KMS-11 (cell line): Measurements from ENCODE around the gene CCDC102A.

ENCODE experiments used
- H2AFZ ChIP-seq: fragments of 200-600 bp; sonication (generic); 2 replicates; pipeline ENCODE4 v1.6.1; 2016; ENCODE audit warnings: antibody characterized with exemption, mixed run types, low read depth
- H3K27ac ChIP-seq: fragments of 200-600 bp; sonication (generic); 2 replicates; pipeline ENCODE4 v1.6.1; 2016; ENCODE audit warnings: mild to moderate bottlenecking, mixed run types
- H3K27me3 ChIP-seq: fragments of 200-600 bp; sonication (generic); 2 replicates; pipeline ENCODE4 v1.6.1; 2017; ENCODE audit warnings: mild to moderate bottlenecking, low read depth, mixed run types, moderate library complexity; ENCODE audit not compliant: insufficient read depth
- H3K36me3 ChIP-seq: fragments of 200-600 bp; sonication (generic); 2 replicates; pipeline ENCODE4 v1.6.1; 2017; ENCODE audit warnings: mild to moderate bottlenecking, mixed run types; ENCODE audit not compliant: insufficient read depth
- H3K4me1 ChIP-seq: fragments of 200-600 bp; sonication (generic); 2 replicates; pipeline ENCODE4 v1.6.1; 2016; ENCODE audit warnings: mild to moderate bottlenecking, low read depth, mixed run types; ENCODE audit not compliant: poor library complexity, severe bottlenecking
- H3K4me2 ChIP-seq: fragments of 200-600 bp; sonication (generic); 2 replicates; pipeline ENCODE4 v1.7.0; 2016; ENCODE audit warnings: mild to moderate bottlenecking, mixed run types
- H3K4me3 ChIP-seq: fragments of 200-600 bp; sonication (generic); IDR thresholded peaks from 2 replicates; pipeline ENCODE4 v1.6.1; 2017; ENCODE audit warnings: low read depth, low read length, mixed read lengths; ENCODE audit not compliant: insufficient read depth
- H3K79me2 ChIP-seq: fragments of 200-600 bp; sonication (generic); 2 replicates; pipeline ENCODE4 v1.6.1; 2016; ENCODE audit warnings: low read depth, mixed run types; ENCODE audit not compliant: insufficient read depth
- H3K9ac ChIP-seq: fragments of 200-600 bp; sonication (generic); 2 replicates; pipeline ENCODE4 v1.6.1; 2016; ENCODE audit warnings: mild to moderate bottlenecking, mixed run types
- H4K20me1 ChIP-seq: fragments of 200-600 bp; sonication (generic); 2 replicates; pipeline ENCODE4 v1.6.1; 2016; ENCODE audit warnings: mild to moderate bottlenecking, mixed run types; ENCODE audit not compliant: insufficient read depth
- TF ChIP-seq, protein P1 (sequence below): fragments of 200-600 bp; sonication (generic); conservative IDR thresholded peaks from 2 replicates; pipeline ENCODE4 v1.6.1; 2017; ENCODE audit warnings: low read depth, mild to moderate bottlenecking, antibody characterized with exemption, low read length, moderate library complexity, mixed read lengths

CCDC102A gene

DNA sequence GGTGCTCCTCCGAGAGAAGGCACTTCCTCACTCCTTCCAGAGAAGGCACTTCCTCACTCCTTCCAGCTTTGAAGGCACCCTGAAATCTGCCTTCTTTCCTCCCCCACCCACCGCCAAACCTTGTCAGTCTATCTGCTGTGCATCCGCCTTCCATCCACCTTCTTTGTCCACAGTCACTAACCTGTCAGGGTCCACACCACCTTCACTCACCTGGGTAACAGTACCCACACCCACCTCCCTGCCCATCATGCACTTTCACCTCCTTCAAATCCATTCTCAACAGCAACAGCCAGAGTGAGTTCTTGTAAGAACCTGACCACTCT is 5.2 kb downstream of the CCDC102A start:
- no peak overlapping the region for H3K4me2 ChIP-seq
- TF ChIP-seq, protein P1, sequence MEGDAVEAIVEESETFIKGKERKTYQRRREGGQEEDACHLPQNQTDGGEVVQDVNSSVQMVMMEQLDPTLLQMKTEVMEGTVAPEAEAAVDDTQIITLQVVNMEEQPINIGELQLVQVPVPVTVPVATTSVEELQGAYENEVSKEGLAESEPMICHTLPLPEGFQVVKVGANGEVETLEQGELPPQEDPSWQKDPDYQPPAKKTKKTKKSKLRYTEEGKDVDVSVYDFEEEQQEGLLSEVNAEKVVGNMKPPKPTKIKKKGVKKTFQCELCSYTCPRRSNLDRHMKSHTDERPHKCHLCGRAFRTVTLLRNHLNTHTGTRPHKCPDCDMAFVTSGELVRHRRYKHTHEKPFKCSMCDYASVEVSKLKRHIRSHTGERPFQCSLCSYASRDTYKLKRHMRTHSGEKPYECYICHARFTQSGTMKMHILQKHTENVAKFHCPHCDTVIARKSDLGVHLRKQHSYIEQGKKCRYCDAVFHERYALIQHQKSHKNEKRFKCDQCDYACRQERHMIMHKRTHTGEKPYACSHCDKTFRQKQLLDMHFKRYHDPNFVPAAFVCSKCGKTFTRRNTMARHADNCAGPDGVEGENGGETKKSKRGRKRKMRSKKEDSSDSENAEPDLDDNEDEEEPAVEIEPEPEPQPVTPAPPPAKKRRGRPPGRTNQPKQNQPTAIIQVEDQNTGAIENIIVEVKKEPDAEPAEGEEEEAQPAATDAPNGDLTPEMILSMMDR = no peak
- H4K20me1 ChIP-seq = no peaks in the 10 kb centered on the region
- 0 out of 2 replicates have a peak, but pooled peaks cover 4% of the 10 kb centered on the region for H3K79me2 ChIP-seq
- no peaks in the 10 kb centered on the region for H3K36me3 ChIP-seq
- H3K4me1 ChIP-seq = peaks cover 23% of the 10 kb centered on the region
- H3K9ac ChIP-seq = no peak overlapping the region
- no peaks in the 10 kb centered on the region for H3K27me3 ChIP-seq
- no peak overlapping the region for H3K4me3 ChIP-seq
- H2AFZ ChIP-seq = no peak overlapping the region
- no peak overlapping the region for H3K27ac ChIP-seq

DNA sequence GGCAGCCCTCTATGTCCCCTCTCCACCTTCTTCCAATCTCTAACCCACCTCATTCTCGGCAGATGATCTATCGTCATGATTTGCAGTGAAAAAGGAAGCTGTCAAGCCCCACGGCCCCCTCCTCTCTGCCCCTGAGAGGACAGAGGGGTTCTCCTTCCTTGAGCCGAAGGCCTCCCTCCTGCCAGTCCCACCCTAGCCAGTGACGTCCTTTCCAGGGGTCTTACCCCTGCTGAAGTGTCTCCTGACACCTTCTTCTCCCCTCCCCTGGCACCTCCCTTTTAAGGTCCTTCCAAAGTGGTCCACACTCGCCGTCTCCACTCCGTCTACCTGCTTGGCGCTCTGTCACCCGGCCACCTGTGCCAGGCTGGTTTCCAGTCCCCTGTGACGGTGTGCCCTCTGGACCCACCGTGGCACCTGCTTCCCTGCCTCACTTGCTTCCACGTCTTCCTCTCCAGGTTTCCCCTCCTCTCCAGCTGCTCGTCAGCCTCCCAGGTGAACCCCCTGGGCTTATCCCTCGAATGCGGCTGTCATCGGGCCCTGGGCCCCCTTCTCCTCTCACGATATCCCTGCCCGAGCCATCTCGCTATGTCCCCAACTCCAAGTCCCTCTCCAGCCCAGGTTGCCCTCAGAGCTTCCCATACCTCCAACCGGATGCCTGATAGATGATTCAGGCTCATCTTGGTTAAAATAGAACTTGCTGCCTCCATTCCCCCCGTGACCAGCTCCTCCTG is 5.7 kb downstream of the CCDC102A start:
- Histone ChIP-seq H2AFZ (no peak overlapping the region), H3K9ac (no peak overlapping the region), H3K79me2 (0 out of 2 replicates have a peak, but pooled peaks cover 4% of the 10 kb centered on the region), H3K4me2 (no peak overlapping the region), H3K4me1 (peaks cover 23% of the 10 kb centered on the region), H3K36me3 (no peaks in the 10 kb centered on the region), H3K27me3 (no peaks in the 10 kb centered on the region), H3K27ac (no peak overlapping the region), H4K20me1 (no peaks in the 10 kb centered on the region), H3K4me3 (no peak overlapping the region)
- TF ChIP-seq, protein P1 = no peak

DNA sequence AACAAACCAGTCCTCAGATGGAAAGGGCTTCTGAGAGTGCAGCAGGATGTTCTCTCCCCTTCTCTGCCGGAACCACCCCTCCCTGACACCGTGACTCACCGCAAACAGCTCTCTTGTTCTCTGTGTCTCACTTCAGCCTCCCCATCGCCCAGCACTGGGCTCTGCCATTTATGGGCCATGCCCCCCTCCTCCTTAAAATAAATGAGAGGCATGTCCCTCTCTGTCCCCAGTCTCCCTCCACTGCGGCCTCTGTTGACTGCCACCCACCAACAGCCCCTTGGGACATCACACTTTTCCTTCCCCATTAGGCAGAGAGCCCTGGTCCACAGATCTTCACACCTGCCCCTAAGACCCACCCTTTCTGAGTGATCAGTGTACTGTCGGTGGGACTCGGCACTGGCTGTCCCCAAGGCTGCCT is 6.3 kb downstream of the CCDC102A start:
- Histone ChIP-seq H3K9ac (no peak overlapping the region), H3K27me3 (no peaks in the 10 kb centered on the region), H2AFZ (no peak overlapping the region), H3K79me2 (0 out of 2 replicates have a peak, but pooled peaks cover 2% of the 10 kb centered on the region), H3K27ac (no peak overlapping the region), H3K4me3 (no peak overlapping the region), H3K4me1 (peaks cover 17% of the 10 kb centered on the region), H3K4me2 (no peak overlapping the region), H3K36me3 (no peaks in the 10 kb centered on the region), H4K20me1 (no peaks in the 10 kb centered on the region)
- TF ChIP-seq, protein P1 = no peak

DNA sequence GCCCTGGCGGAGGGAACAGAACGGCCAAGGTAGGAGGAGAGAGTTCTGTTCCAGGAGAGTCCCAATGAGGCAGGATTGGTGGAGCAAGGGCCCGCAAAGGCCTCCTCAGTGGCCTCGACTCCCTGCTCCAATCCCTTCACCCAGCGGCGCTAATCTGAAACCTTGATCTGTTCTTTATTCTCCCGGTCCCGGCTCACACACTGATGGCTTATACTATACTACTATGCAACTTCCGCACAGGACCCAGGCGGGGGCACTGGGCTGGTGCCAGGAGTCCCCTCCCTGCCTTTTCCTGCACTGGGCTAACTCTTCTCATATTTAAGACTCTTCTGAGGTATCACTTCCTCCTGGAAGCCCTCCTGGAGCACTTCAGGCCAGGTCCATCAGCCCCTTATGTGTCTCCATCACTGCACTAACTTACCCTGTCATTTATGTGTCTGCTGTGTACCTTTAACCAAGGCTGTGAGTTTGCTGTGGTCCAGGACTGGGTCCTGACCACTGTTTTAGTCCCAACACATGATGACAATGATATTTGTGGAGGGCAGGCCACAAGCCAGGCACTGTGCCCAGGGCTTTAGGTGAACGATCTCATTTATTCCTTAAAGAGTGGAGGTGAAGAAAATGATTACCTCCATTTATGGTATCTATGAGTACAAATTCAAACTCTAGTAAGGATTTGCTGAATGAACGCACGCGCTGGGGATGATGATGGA is 6.8 kb downstream of the CCDC102A start:
- Histone ChIP-seq H3K4me3 (no peak overlapping the region), H3K36me3 (no peaks in the 10 kb centered on the region), H3K79me2 (no peaks in the 10 kb centered on the region), H4K20me1 (no peaks in the 10 kb centered on the region), H3K9ac (no peak overlapping the region), H2AFZ (no peak overlapping the region), H3K4me2 (no peak overlapping the region), H3K27me3 (no peaks in the 10 kb centered on the region), H3K27ac (no peak overlapping the region), H3K4me1 (peaks cover 11% of the 10 kb centered on the region)
- TF ChIP-seq, protein P1 = no peak
